ENCODE measurements around the gene AARSD1. TPM values are rescaled to one million over a fixed set of nuclear protein-coding genes. Genes with fewer than 3 reads are reported as not detected.
"Not testable (repeated sequence)": the region's sequence is repeated elsewhere in the genome, so short reads cannot be mapped to it uniquely, and the experiment has no call there.

AARSD1 gene
- total RNA-seq, 1 donor from 2014 or later = 40.7 TPM

- ATAC-seq = no peak
- intact Hi-C loops (cut with DNase I) = no loop called here
- no peak for DNase-seq (ENCODE audit: low spot score)
Observed at GRCh38 chr17:42985225-42985624, 21.0 kb upstream of the AARSD1 start.

GRCh38 chr17:42982266-42982665 lies 18.0 kb upstream of the AARSD1 start:
- DNase-seq (ENCODE audit: low spot score) (no peak), ATAC-seq (no peak)
- intact Hi-C loops (cut with DNase I) = no loop called here

GRCh38 chr17:42980766-42981397 lies 16.6 kb upstream of the AARSD1 start:
- DNase-seq (ENCODE audit: low spot score) (peak; percentile 60), ATAC-seq (no peak)
- intact Hi-C loops (cut with DNase I) = loop anchor here (1.0 kb wide), 1 partner anchor 87 kb away; no protein-coding TSS in a partner anchor

GRCh38 chr17:42980274-42980765 lies 16.1 kb upstream of the AARSD1 start, which contains the start of gene RUNDC1:
RUNDC1 (plus strand) TSS chr17:42980565; CDS start chr17:42980577, 12 bp downstream.
- DNase-seq (ENCODE audit: low spot score) = peak; percentile 95
- intact Hi-C loops (cut with DNase I) = loop anchor here (1.0 kb wide), 1 partner anchor 86 kb away; no protein-coding TSS in a partner anchor
- ATAC-seq = peak; percentile 96

GRCh38 chr17:42979511-42980273 lies 15.4 kb upstream of the AARSD1 start, which contains the start of gene PTGES3L:
PTGES3L (minus strand) TSS chr17:42980080; CDS start chr17:42980053, 27 bp downstream.
- ATAC-seq = peak; percentile 58
- intact Hi-C loops (cut with DNase I) = loop anchor here (1.0 kb wide), 1 partner anchor 85 kb away; no protein-coding TSS in a partner anchor
- no peak for DNase-seq (ENCODE audit: low spot score)

- intact Hi-C loops (cut with DNase I); ATAC-seq; DNase-seq (ENCODE audit: low spot score): not testable (repeated sequence)
Observed at GRCh38 chr17:42975701-42976100, 11.4 kb upstream of the AARSD1 start.

- intact Hi-C loops (cut with DNase I) = no loop called here
- DNase-seq (ENCODE audit: low spot score) (no peak), ATAC-seq (no peak)
Observed at GRCh38 chr17:42975265-42975664, 11.0 kb upstream of the AARSD1 start.

GRCh38 chr17:42973323-42973722 lies 9.1 kb upstream of the AARSD1 start:
- ATAC-seq; DNase-seq (ENCODE audit: low spot score); intact Hi-C loops (cut with DNase I): not testable (repeated sequence)

- DNase-seq (ENCODE audit: low spot score) = no peak
- ATAC-seq = no peak
- intact Hi-C loops (cut with DNase I) = no loop called here
Observed at GRCh38 chr17:42971589-42971988, 7.3 kb upstream of the AARSD1 start.

- ATAC-seq = no peak
- DNase-seq (ENCODE audit: low spot score) = no peak
- intact Hi-C loops (cut with DNase I) = loop anchor here (5.0 kb wide), 1 partner anchor 967 kb away; no protein-coding TSS in a partner anchor
Observed at GRCh38 chr17:42969001-42969581, 4.8 kb upstream of the AARSD1 start.

GRCh38 chr17:42967925-42968324 lies 3.7 kb upstream of the AARSD1 start:
- no peak for ATAC-seq
- no peak for DNase-seq (ENCODE audit: low spot score)
- intact Hi-C loops (cut with DNase I) = loop anchor here (5.0 kb wide), 1 partner anchor 966 kb away; no protein-coding TSS in a partner anchor

- ATAC-seq = no peak
- intact Hi-C loops (cut with DNase I) = no loop called here
- no peak for DNase-seq (ENCODE audit: low spot score)
Observed at GRCh38 chr17:42953669-42954068, 10.6 kb downstream of the AARSD1 start.

GRCh38 chr17:42950044-42950783 lies 14.0 kb downstream of the AARSD1 start:
- intact Hi-C loops (cut with DNase I) = no loop called here
- DNase-seq (ENCODE audit: low spot score) (no peak), ATAC-seq (no peak)

- DNase-seq (ENCODE audit: low spot score) (no peak), ATAC-seq (no peak)
- intact Hi-C loops (cut with DNase I) = no loop called here
Observed at GRCh38 chr17:42946812-42947211, 17.4 kb downstream of the AARSD1 start.

- no peak for DNase-seq (ENCODE audit: low spot score)
- intact Hi-C loops (cut with DNase I) = no loop called here
- ATAC-seq = no peak
Observed at GRCh38 chr17:42944211-42944610, 20.0 kb downstream of the AARSD1 start.

GRCh38 chr17:42937712-42938596 lies 26.3 kb downstream of the AARSD1 start:
- DNase-seq (ENCODE audit: low spot score) (peak; percentile 62), ATAC-seq (peak; percentile 87)
- intact Hi-C loops (cut with DNase I) = loop anchor here (10.0 kb wide), 1 partner anchor 93 kb away; the partner anchor contains the start of gene AOC2

GRCh38 chr17:42929497-42929844 lies 34.8 kb downstream of the AARSD1 start:
- intact Hi-C loops (cut with DNase I) = no loop called here
- DNase-seq (ENCODE audit: low spot score) (no peak), ATAC-seq (no peak)
